Measurements from ENCODE around the gene LHCGR.

LHCGR gene

GRCh38 chr2:48755473-48755872 is at the start of gene LHCGR:
Gene LHCGR (minus strand): TSS chr2:48755724. CDS start chr2:48755671, 53 bp downstream.
- DNase-seq, result no peak

- no peak for DNase-seq
Observed at GRCh38 chr2:48799601-48800000, 44.1 kb upstream of the LHCGR start.

GRCh38 chr2:48795065-48795464 is 39.5 kb upstream of the LHCGR start:
- no peak for DNase-seq

GRCh38 chr2:48793671-48794070 is 38.1 kb upstream of the LHCGR start:
- no peak for DNase-seq

GRCh38 chr2:48792030-48792429 is 36.5 kb upstream of the LHCGR start:
- no peak for DNase-seq

GRCh38 chr2:48790407-48791170 is 35.1 kb upstream of the LHCGR start:
- no peak for DNase-seq

GRCh38 chr2:48787580-48787979 is 32.1 kb upstream of the LHCGR start:
- no peak for DNase-seq

- DNase-seq, result no peak
Observed at GRCh38 chr2:48781366-48781765, 25.8 kb upstream of the LHCGR start.

GRCh38 chr2:48779019-48779716 is 23.6 kb upstream of the LHCGR start:
- DNase-seq, result no peak

- no peak for DNase-seq
Observed at GRCh38 chr2:48774251-48774650, 18.7 kb upstream of the LHCGR start.

GRCh38 chr2:48771241-48772014 is 15.9 kb upstream of the LHCGR start:
- DNase-seq, result no peak

GRCh38 chr2:48770181-48770580 is 14.7 kb upstream of the LHCGR start:
- no peak for DNase-seq

- no peak for DNase-seq
Observed at GRCh38 chr2:48768669-48769068, 13.1 kb upstream of the LHCGR start.

- DNase-seq, result no peak
Observed at GRCh38 chr2:48767330-48767729, 11.8 kb upstream of the LHCGR start.

GRCh38 chr2:48760826-48761225 is 5.3 kb upstream of the LHCGR start:
- DNase-seq, result no peak

- DNase-seq, result no peak
Observed at GRCh38 chr2:48759682-48760081, 4.2 kb upstream of the LHCGR start.

- no peak for DNase-seq
Observed at GRCh38 chr2:48756289-48756688, 765 bp upstream of the LHCGR start.

- DNase-seq, result no peak
Observed at GRCh38 chr2:48754874-48755273, 650 bp downstream of the LHCGR start.

- DNase-seq, result no peak
Observed at GRCh38 chr2:48753228-48753627, 2.3 kb downstream of the LHCGR start.

GRCh38 chr2:48750128-48750739 is 5.3 kb downstream of the LHCGR start:
- DNase-seq, result no peak

- DNase-seq, result no peak
Observed at GRCh38 chr2:48749291-48750127, 6.0 kb downstream of the LHCGR start.

GRCh38 chr2:48747319-48747718 is 8.2 kb downstream of the LHCGR start:
- no peak for DNase-seq
